ENCODE data around the gene HOXC4. TPM values are rescaled to one million over a fixed set of nuclear protein-coding genes. Genes with fewer than 3 reads are reported as not detected.
"Not testable (repeated sequence)": the region's sequence is repeated elsewhere in the genome, so short reads cannot be mapped to it uniquely, and the experiment has no call there.

The HOXC4 gene
- total RNA-seq, 1 donor from 2014 or later = 1.2 TPM

DNA sequence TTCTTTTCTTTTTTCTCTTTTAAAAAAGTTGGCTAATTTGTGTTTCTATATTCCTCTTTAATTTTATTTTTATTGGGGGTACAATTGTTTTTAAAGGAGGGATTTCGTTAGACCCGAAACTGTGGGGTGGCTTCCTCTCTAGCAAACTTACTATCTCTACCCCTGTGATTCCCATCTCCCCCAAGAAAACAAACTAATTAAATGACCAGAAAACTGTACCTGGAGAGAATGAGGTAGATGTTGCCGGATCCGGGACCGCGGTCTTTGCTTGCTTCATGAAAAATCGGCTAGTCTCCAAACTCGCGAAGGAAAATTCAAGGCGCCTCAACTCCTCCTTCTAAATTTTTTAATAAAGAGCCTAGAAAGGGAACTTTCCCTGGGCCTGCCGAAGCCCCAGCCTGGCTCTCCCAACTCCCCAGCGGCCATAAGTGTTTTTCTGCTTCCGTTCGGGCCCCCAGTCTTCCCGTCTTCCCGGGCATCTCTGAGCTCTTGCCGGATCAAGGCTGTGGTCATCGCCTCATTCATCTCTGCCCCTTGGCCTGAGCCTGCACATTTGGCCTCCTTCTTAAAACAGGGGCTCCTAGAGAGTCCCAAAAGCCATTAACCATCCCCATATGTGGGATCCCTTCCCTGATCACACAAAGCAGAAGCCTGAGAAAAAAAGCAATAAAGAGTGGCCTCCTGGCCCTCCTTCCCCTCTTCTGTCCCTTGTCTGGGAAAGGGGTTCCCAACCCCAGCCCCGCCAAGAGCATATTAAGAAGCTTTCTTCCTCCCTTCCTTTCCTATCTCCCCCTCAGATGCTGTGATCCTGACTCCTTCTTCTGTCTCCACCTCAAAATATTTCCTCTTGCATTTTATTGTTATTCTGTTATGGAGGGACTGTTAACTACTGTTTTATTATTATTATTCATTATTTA is 26.6 kb downstream of the HOXC4 start:
- intact Hi-C loops (cut with DNase I); H3K9me3 ChIP-seq; H3K27me3 ChIP-seq; H3K27ac ChIP-seq; H3K36me3 ChIP-seq; H3K4me3 ChIP-seq; DNase-seq (ENCODE audit: extremely low spot score in 2 of 2); H3K4me1 ChIP-seq: not testable (repeated sequence)

- H3K9me3 ChIP-seq; H3K27me3 ChIP-seq; H3K36me3 ChIP-seq; intact Hi-C loops (cut with DNase I); H3K4me1 ChIP-seq; H3K4me3 ChIP-seq; DNase-seq (ENCODE audit: extremely low spot score in 2 of 2); H3K27ac ChIP-seq: not testable (repeated sequence)
Observed at GRCh38 chr12:54081053-54081514, 27.4 kb downstream of the HOXC4 start.

GRCh38 chr12:54081581-54082396 is 28.2 kb downstream of the HOXC4 start:
- H3K4me1 ChIP-seq; H3K4me3 ChIP-seq; H3K9me3 ChIP-seq; DNase-seq (ENCODE audit: extremely low spot score in 2 of 2); H3K36me3 ChIP-seq; intact Hi-C loops (cut with DNase I); H3K27ac ChIP-seq; H3K27me3 ChIP-seq: not testable (repeated sequence)

GRCh38 chr12:54082397-54082892 is 28.8 kb downstream of the HOXC4 start:
- Histone ChIP-seq H3K4me3 (no peak overlapping the region), H3K9me3 (no peaks in the 10 kb centered on the region), H3K27me3 (no peaks in the 10 kb centered on the region), H3K36me3 (no peaks in the 10 kb centered on the region), H3K4me1 (no peaks in the 10 kb centered on the region), H3K27ac (no peak overlapping the region)
- intact Hi-C loops (cut with DNase I) = no loop called here
- no peak for DNase-seq (ENCODE audit: extremely low spot score in 2 of 2)
- TF ChIP-seq, protein P1, sequence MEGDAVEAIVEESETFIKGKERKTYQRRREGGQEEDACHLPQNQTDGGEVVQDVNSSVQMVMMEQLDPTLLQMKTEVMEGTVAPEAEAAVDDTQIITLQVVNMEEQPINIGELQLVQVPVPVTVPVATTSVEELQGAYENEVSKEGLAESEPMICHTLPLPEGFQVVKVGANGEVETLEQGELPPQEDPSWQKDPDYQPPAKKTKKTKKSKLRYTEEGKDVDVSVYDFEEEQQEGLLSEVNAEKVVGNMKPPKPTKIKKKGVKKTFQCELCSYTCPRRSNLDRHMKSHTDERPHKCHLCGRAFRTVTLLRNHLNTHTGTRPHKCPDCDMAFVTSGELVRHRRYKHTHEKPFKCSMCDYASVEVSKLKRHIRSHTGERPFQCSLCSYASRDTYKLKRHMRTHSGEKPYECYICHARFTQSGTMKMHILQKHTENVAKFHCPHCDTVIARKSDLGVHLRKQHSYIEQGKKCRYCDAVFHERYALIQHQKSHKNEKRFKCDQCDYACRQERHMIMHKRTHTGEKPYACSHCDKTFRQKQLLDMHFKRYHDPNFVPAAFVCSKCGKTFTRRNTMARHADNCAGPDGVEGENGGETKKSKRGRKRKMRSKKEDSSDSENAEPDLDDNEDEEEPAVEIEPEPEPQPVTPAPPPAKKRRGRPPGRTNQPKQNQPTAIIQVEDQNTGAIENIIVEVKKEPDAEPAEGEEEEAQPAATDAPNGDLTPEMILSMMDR (IDR thresholded peaks at IDR 0.05) = no peak
- TF ChIP-seq POLR2A (IDR thresholded peaks at IDR 0.05) (no peak), POLR2AphosphoS5 (IDR thresholded peaks at IDR 0.05; ENCODE audit: insufficient read depth in 1 of 2, low read depth in 1 of 2) (no peak)

DNA sequence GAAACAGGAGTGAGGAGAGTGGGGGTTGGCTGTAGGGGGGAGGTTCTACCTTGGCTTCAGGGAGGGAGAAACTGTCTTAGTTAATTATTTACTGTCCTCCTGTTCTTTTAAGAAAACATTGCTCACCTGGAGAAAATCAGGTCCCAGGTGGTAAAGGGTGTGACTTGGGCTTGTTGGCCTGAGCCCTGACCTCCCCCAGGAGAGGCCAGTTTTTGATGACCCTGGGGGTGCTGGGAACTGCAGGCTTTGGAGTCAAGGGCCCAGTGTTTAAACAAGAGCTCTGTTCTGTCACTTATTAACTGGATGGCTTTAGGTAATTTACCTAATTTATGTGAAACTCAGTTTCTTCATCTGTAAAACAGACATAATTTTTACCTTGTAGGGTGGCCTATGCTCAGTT is 34.4 kb downstream of the HOXC4 start:
- not testable (repeated sequence) for H3K27ac ChIP-seq

DNA sequence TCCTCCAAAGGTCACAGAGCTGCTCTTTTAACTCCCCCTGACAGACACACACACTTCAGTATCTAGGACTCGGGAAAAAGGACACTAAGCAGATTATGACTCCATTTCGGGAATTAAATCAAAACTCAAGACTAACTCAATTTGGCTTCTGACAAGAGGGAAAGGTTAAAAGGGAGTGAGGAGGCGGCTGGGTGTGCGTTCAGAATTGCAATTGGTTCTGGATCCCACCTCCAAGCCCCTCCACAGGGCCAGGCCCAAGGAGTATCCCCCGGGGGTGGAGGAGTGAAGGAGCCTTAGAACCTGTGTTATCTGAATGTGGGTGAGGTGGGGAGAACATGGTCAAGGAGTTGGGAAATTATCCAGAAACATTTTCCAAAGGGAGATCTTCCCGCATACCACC is 35.8 kb downstream of the HOXC4 start:
- H3K36me3 ChIP-seq; H3K9me3 ChIP-seq; H3K4me3 ChIP-seq; H3K27me3 ChIP-seq; intact Hi-C loops (cut with DNase I); DNase-seq (ENCODE audit: extremely low spot score in 2 of 2); H3K4me1 ChIP-seq; H3K27ac ChIP-seq: not testable (repeated sequence)

More for the DNA sequence above, 34.4 kb downstream of the HOXC4 start:
- H3K9me3 ChIP-seq; H3K4me3 ChIP-seq; intact Hi-C loops (cut with DNase I); DNase-seq (ENCODE audit: extremely low spot score in 2 of 2); H3K4me1 ChIP-seq; H3K36me3 ChIP-seq; H3K27me3 ChIP-seq: not testable (repeated sequence)

- H3K36me3 ChIP-seq; intact Hi-C loops (cut with DNase I); DNase-seq (ENCODE audit: extremely low spot score in 2 of 2); H3K9me3 ChIP-seq; H3K27ac ChIP-seq; H3K4me3 ChIP-seq; H3K27me3 ChIP-seq; H3K4me1 ChIP-seq: not testable (repeated sequence)
Observed at GRCh38 chr12:54090312-54090711, 36.7 kb downstream of the HOXC4 start.

DNA sequence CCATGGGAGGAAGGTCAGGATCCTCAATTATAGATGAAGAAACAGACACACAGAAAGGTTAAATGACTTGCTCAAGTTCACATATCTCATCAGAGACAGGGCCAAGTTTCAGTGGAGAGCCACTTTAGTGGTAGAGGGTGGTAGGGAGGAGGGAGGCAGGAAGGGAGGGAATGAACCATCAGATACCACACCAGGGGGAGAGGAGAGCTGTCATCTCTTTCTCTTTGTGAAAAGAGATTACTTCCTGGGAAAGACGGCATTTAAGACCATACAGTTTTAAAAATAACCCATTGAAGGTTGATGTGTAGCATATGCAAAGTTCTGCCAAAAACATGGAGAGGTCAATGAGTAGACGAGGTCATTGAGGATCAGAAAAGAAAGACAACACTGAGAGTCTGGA is 39.3 kb downstream of the HOXC4 start:
- intact Hi-C loops (cut with DNase I); DNase-seq (ENCODE audit: extremely low spot score in 2 of 2); H3K36me3 ChIP-seq; H3K27me3 ChIP-seq; H3K27ac ChIP-seq; H3K4me1 ChIP-seq; H3K9me3 ChIP-seq; H3K4me3 ChIP-seq: not testable (repeated sequence)

GRCh38 chr12:54095928-54096327 is 42.3 kb downstream of the HOXC4 start:
- H3K27ac ChIP-seq; H3K36me3 ChIP-seq; H3K4me1 ChIP-seq; H3K27me3 ChIP-seq; H3K9me3 ChIP-seq; DNase-seq (ENCODE audit: extremely low spot score in 2 of 2); H3K4me3 ChIP-seq; intact Hi-C loops (cut with DNase I): not testable (repeated sequence)

- H3K4me1 ChIP-seq; H3K36me3 ChIP-seq; H3K27me3 ChIP-seq; intact Hi-C loops (cut with DNase I); H3K27ac ChIP-seq; H3K9me3 ChIP-seq; H3K4me3 ChIP-seq; DNase-seq (ENCODE audit: extremely low spot score in 2 of 2): not testable (repeated sequence)
Observed at GRCh38 chr12:54098644-54099043, 45.0 kb downstream of the HOXC4 start.

DNA sequence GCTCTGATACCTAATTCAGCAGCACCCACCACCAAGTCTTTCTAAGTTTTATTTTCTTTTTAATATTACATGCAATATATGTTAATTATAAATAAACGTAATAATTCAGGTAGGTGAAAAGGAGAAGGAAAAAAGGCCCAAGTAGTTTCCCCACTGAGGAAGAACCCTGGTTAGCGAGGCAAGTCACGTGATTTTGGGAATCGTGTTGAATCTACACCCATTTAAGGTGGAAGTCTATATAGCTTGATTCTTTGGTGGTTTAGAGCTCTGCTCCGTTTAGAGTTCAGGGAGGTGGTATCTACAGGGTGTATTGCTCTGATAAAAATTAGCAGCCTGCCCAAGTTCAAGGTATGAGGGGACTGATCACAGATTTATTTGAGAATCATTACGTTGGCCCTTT is 47.0 kb downstream of the HOXC4 start:
- intact Hi-C loops (cut with DNase I); DNase-seq (ENCODE audit: extremely low spot score in 2 of 2); H3K27ac ChIP-seq; H3K4me3 ChIP-seq; H3K36me3 ChIP-seq; H3K27me3 ChIP-seq; H3K4me1 ChIP-seq; H3K9me3 ChIP-seq: not testable (repeated sequence)

GRCh38 chr12:54102223-54102622 is 48.6 kb downstream of the HOXC4 start:
- H3K4me3 ChIP-seq; H3K36me3 ChIP-seq; H3K4me1 ChIP-seq; DNase-seq (ENCODE audit: extremely low spot score in 2 of 2); H3K9me3 ChIP-seq; H3K27ac ChIP-seq; H3K27me3 ChIP-seq; intact Hi-C loops (cut with DNase I): not testable (repeated sequence)

All from vagina (tissue), 2 donors.